ENCODE measurements around the gene SPON2.

SPON2 gene

GRCh38 chr4:1171311-1172227 is 814 bp downstream of the SPON2 start:
- DNase-seq, result no peak

GRCh38 chr4:1170976-1171310 is 1.4 kb downstream of the SPON2 start:
- DNase-seq, result no peak

GRCh38 chr4:1170156-1170975 is 2.0 kb downstream of the SPON2 start:
- DNase-seq, result no peak

DNA sequence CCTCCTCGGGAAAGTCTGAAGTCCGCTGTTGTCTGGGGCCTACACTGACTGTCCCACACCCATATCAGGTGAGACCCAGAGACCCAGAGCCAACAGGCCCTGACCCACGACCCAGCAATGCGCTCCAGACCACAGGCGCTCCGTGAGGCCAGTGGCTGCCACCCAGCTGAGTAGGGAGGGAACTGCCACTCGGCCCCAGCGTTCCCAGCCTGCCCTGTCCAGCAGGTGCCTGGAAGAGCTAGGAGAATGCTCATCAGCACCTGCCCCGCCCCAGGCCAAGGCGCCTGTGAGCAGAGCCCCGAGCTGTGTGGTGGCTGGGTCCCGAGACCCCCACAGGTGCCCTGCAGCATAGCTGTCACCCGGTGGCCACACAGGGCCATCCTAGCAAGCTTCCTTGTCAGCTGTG is 2.7 kb downstream of the SPON2 start:
- no peak for DNase-seq

DNA sequence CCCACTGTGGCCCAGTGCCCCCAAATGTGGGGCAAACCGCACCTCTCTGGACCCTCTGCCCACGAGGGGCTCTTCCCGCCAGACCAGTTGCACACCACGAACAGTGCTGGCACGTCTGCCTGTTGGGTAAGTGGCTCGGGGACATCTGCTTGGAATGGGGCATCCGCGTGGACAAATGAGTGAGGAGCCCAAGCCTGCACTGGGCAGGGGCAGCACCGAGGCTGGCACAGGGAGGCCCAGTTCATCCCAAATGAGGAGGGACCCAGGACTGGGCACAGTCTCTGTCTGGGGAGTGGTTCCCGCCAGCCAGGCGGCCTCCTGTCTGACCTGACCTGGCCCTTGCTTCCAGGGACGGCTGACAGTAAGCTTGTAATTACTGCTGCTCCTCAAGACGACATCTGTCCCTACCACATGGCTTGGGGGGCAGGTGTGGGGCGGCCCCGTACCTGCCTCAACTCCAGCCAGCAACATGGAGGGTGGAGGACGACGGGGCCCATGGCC is 3.2 kb downstream of the SPON2 start:
- no peak for DNase-seq

GRCh38 chr4:1168191-1169101 is 3.9 kb downstream of the SPON2 start:
- no peak for DNase-seq

DNA sequence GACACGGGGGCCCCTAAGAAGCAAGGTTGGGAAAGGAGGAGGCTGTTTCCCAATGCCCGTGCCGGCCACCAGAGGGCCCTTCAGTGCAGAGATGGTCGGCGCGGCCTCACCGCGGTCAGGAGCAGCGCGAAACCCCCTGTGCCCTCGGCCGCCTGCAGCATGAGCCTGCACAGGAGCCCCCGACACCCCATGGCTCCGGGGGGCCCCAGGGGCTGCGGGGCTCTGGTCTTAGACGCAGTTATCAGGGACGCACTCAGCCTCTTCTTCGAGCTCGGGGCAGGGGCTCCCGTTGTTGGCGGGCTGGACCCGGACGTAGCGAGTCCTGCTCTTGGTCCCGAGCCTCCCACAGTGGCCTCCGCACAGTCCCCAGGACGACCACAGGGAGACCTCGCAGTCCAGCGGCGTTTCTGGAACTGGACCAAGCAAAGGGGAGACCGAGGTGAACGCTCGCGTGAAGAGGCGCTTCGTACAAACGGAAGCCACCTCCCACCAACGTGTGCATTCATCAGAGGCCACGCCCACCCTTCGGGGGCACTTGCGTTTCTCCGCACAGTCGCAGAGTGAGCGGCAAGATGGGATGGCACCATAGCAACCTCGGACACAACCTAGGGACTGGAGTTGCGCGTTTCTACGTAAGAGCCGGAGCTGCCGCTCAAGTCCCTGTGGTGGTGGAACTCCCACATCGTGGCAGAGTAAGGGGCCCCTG is 5.0 kb downstream of the SPON2 start:
- peak; percentile 14 for DNase-seq

- no peak for DNase-seq
Observed at GRCh38 chr4:1166509-1167243, 5.7 kb downstream of the SPON2 start.

- no peak for DNase-seq
Observed at GRCh38 chr4:1164956-1165545, 7.3 kb downstream of the SPON2 start.

DNA sequence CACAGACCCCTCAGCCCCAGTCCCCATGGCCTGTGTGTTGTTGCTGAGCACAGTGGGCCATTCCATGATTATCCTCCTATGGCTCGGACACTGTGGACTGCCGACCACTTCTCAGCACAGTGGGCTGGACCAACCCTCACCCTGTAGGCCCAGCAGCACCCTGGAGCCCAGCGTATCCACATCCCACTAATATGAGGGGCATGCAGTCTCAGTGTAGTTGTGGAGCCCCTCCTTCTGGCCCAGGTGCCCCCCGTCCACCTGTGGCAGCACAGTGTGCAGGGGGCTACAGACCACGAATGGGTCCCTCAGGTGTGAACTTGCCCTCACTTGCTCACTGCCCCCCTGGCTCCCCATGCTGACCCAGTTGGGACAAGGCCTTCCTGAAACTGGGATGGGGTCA is 7.9 kb downstream of the SPON2 start:
- no peak for DNase-seq

DNA sequence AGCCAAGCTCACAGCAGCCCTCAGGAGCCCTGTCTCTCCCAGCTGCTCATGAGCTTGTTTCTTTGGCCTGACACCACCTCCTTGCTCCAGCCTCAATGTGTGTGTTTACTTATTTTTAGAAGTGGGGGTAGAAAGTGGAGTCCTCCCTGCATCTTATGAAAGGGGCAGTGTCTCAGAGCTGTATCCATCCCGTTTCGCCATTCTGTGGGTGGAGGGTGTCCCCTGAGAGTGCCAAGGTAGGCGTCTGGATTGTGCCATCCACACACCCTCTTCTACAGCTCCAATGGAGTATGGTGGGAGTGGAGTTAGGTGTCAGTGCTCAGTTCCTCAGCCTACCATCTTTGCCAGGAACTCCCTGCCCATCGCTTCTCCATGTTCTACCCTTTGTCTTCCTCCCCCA is 8.3 kb downstream of the SPON2 start:
- no peak for DNase-seq

DNA sequence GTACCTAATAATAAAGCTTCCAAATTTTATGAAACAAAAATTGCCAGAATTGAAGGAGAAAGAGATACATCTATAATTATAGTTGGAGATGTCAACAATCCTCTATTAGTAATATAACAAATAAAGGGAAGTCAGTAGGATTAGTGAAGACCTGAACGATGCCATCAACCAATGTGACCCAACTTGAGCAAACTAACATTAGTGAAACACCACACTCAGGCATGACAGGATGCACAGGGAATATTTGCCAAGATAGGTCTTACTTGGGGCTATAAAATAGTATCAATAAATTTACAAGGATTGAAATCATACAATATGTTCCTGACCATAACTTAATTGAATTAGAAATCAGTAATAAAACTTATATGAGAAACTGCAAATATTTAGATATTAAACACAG is 12.0 kb downstream of the SPON2 start:
- no peak for DNase-seq

- no peak for DNase-seq
Observed at GRCh38 chr4:1156069-1156468, 16.3 kb downstream of the SPON2 start.

- no peak for DNase-seq
Observed at GRCh38 chr4:1155314-1155713, 17.1 kb downstream of the SPON2 start.

- DNase-seq, result no peak
Observed at GRCh38 chr4:1154523-1155182, 17.7 kb downstream of the SPON2 start.

DNA sequence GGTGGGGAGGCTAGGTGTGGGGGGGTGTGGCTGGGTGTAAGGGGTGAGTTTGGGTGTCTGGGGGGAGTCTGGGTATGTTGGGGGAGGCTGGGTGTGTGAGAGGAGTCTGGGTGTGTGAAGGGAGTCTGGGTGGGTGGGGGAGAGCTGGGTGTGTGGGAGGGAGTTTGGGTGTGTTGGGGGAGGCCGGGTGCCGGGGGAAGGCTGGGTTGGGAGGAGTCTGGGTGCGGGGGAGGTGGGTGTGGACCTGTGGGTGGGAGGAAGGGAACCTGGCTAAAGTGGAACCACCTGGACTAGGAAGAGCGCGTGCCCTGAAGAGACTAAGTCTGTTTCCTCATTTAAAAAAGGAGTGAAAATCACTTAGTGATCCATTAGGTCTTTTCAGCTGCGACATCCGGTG is 18.3 kb downstream of the SPON2 start:
- no peak for DNase-seq

- no peak for DNase-seq
Observed at GRCh38 chr4:1153567-1154090, 18.8 kb downstream of the SPON2 start.

- no peak for DNase-seq
Observed at GRCh38 chr4:1152290-1152689, 20.1 kb downstream of the SPON2 start.

DNA sequence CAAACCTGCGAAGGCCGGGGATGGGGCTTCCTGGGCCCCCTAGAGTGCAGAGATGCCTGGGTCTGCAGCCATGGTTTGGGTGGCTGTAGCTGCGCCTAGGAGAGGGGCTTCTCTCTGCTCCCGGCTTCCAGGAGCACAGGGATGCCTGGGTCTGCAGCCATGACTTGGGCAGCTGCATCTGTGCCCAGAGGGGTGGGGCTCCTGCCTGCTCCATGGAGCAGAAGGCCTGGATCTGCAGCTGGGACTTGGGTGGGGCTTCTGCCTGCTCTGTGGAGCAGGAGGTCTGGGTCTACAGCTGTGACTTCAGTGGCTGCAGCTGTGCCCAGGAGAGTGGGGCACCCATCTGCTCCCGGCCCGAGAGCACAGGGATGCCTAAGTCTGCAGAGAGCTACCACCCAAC is 20.8 kb downstream of the SPON2 start:
- no peak for DNase-seq

- DNase-seq, result no peak
Observed at GRCh38 chr4:1150875-1151274, 21.5 kb downstream of the SPON2 start.

Measured in NCI-H1694 treated with DMSO at 0.1 percent for 48 hours (cell line).